Vagina (tissue), 2 donors: Measurements from ENCODE around the gene RANBP17. TPM values are rescaled to one million over a fixed set of nuclear protein-coding genes. Genes with fewer than 3 reads are reported as not detected.
A peak's percentile ranks its signal among the peaks of the same experiment; 100 is the strongest.

ENCODE experiments used
- DNase-seq, 2 donors: peaks; one replicate each; pipeline ENCODE4 v3.0.0-alpha.2; 2017; ENCODE audit errors: extremely low spot score in 2 of 2
- H3K27ac ChIP-seq: fragments of 200-600 bp; sonication (generic); one replicate; pipeline ENCODE4 v1.5.1; 2019
- H3K27me3 ChIP-seq: fragments of 200-600 bp; sonication (generic); one replicate; pipeline ENCODE4 v1.5.1; 2019
- H3K36me3 ChIP-seq, 2 donors: fragments of 200-600 bp; sonication (generic); one replicate each; pipeline ENCODE4 v1.5.1; 2017 to 2019
- H3K4me1 ChIP-seq: fragments of 200-600 bp; sonication (generic); one replicate; pipeline ENCODE4 v1.5.1; 2019
- H3K4me3 ChIP-seq, 2 donors: fragments of 200-600 bp; sonication (generic); 1 replicate in 1 of 2; 2 replicates in 1 of 2; pipeline ENCODE4 v1.5.1; 2016 to 2019
- H3K9me3 ChIP-seq: fragments of 200-600 bp; sonication (generic); one replicate; pipeline ENCODE4 v1.5.1; 2019
- POLR2A ChIP-seq, 2 donors: fragments of 450-650 bp; IDR thresholded peaks; one replicate each; pipeline ENCODE4 v1.6.1; 2017; ENCODE audit warnings: antibody characterized with exemption in 2 of 2, mild to moderate bottlenecking in 2 of 2, moderate library complexity in 2 of 2
- POLR2AphosphoS5 ChIP-seq, 2 donors: sonication (generic); formaldehyde crosslinking; IDR thresholded peaks; one replicate each; pipeline ENCODE4 v1.9.0; 2017; ENCODE audit warnings: antibody characterized with exemption in 2 of 2, mild to moderate bottlenecking in 2 of 2, low read depth in 1 of 2; ENCODE audit not compliant: insufficient read depth in 1 of 2
- intact Hi-C: fragments of 100-400 bp; cut with DNase I; formaldehyde crosslinking; loops from one replicate; pipeline ENCODE4 v1.15.1; 2023
- total RNA-seq: library from RNA; depleted of rRNA; stranded (reverse); fragments of >200 nt; gene quantifications from one replicate; pipeline ENCODE4 v1.2.3, GENCODE V29; 2016
- TF ChIP-seq, protein P1 (sequence below), 3 experiments: fragments of 450-650 bp in 2 of 3; fragments of 200-600 bp in 1 of 3; sonication (generic) in 1 of 3; IDR thresholded peaks; one replicate each; pipeline ENCODE4 v1.5.1; 2017 to 2019; ENCODE audit warnings: antibody characterized with exemption in 3 of 3, mild to moderate bottlenecking in 2 of 3, moderate library complexity in 2 of 3

Gene RANBP17
- total RNA-seq, 1 donor from 2014 or later, result 5.4 TPM

DNA sequence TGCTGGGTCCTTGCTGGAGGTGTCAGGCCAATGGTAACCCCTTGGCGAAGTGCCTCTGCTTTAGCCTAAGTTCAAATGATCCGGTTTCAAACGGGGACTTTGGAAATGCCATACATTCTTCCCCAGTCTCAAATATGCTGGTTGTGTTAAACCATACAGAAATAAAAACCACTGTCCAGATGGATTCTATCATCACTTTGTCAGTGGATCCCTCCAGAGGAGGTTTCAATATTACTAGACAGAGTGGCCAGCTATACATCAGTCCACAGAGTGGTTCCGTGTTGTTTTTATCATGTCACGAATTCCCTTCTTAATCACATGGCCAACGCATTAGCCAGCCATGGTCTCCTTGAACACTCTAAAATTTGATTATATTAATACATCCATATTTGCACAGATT is 7.3 kb upstream of the RANBP17 start:
- intact Hi-C loops, result no loop called here
- TF ChIP-seq, protein P1, sequence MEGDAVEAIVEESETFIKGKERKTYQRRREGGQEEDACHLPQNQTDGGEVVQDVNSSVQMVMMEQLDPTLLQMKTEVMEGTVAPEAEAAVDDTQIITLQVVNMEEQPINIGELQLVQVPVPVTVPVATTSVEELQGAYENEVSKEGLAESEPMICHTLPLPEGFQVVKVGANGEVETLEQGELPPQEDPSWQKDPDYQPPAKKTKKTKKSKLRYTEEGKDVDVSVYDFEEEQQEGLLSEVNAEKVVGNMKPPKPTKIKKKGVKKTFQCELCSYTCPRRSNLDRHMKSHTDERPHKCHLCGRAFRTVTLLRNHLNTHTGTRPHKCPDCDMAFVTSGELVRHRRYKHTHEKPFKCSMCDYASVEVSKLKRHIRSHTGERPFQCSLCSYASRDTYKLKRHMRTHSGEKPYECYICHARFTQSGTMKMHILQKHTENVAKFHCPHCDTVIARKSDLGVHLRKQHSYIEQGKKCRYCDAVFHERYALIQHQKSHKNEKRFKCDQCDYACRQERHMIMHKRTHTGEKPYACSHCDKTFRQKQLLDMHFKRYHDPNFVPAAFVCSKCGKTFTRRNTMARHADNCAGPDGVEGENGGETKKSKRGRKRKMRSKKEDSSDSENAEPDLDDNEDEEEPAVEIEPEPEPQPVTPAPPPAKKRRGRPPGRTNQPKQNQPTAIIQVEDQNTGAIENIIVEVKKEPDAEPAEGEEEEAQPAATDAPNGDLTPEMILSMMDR (IDR thresholded peaks at IDR 0.05), result no peak
- TF ChIP-seq POLR2AphosphoS5 (IDR thresholded peaks at IDR 0.05; ENCODE audit: insufficient read depth in 1 of 2, low read depth in 1 of 2) (no peak), POLR2A (IDR thresholded peaks at IDR 0.05) (no peak)
- Histone ChIP-seq H3K9me3 (no peaks in the 10 kb centered on the region), H3K4me3 (no peak overlapping the region), H3K27ac (no peak overlapping the region), H3K27me3 (no peaks in the 10 kb centered on the region), H3K36me3 (no peaks in the 10 kb centered on the region), H3K4me1 (no peaks in the 10 kb centered on the region)
- no peak for DNase-seq

DNA sequence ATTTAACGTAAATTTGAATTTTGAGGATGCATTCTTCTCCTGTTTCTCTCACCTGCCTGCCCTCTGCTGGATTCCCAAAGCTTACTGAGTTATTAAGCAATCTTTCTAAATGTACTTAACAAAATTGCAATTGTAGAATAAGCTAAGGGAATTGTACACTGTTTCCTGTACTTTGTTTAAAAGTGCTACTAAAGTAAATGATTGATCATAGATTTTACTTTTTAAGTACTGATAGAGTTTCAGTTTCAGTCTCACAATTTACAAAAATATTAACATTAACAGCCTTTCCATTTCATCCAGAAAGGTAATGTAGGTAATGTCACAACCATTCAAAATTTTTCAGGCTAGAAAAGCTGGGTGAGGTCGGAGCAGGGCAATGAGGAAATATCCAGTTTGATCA is 4.8 kb upstream of the RANBP17 start:
- intact Hi-C loops, result no loop called here
- no peak overlapping the region for H3K27ac ChIP-seq
- H3K4me1 ChIP-seq, result no peaks in the 10 kb centered on the region
- DNase-seq, result no peak
- no peaks in the 10 kb centered on the region for H3K36me3 ChIP-seq
- TF ChIP-seq POLR2A (IDR thresholded peaks at IDR 0.05) (no peak), POLR2AphosphoS5 (IDR thresholded peaks at IDR 0.05; ENCODE audit: insufficient read depth in 1 of 2, low read depth in 1 of 2) (no peak)
- TF ChIP-seq, protein P1 (IDR thresholded peaks at IDR 0.05), result no peak
- H3K4me3 ChIP-seq, result no peak overlapping the region
- peaks cover 5% of the 10 kb centered on the region for H3K9me3 ChIP-seq
- H3K27me3 ChIP-seq, result no peaks in the 10 kb centered on the region

DNA sequence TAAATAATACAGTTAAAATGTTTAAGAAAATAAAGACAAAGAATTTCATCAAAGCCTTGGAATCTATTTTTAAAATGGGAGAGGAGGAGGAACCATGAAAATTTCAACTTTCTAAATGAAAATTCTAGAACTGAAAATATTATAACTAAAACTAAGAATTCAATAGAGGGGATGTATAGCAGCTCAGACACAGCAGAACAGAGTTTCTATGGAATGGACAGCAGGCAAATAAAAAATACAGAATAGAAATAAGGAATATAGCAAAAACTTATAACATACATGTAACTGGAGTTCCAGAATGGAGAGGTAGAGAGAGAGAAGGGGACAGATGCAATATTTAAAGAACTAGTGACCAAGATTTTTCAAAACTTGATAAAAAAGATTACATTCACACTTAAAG is 1.4 kb upstream of the RANBP17 start:
- TF ChIP-seq, protein P1 (IDR thresholded peaks at IDR 0.05), result no peak
- TF ChIP-seq POLR2A (IDR thresholded peaks at IDR 0.05) (no peak), POLR2AphosphoS5 (IDR thresholded peaks at IDR 0.05; ENCODE audit: insufficient read depth in 1 of 2, low read depth in 1 of 2) (no peak)
- intact Hi-C loops, result no loop called here
- H3K36me3 ChIP-seq, result no peaks in the 10 kb centered on the region
- H3K4me1 ChIP-seq, result no peaks in the 10 kb centered on the region
- no peak for DNase-seq
- H3K9me3 ChIP-seq, result peaks cover 5% of the 10 kb centered on the region
- no peaks in the 10 kb centered on the region for H3K27me3 ChIP-seq
- H3K27ac ChIP-seq, result no peak overlapping the region
- H3K4me3 ChIP-seq, result no peak overlapping the region

DNA sequence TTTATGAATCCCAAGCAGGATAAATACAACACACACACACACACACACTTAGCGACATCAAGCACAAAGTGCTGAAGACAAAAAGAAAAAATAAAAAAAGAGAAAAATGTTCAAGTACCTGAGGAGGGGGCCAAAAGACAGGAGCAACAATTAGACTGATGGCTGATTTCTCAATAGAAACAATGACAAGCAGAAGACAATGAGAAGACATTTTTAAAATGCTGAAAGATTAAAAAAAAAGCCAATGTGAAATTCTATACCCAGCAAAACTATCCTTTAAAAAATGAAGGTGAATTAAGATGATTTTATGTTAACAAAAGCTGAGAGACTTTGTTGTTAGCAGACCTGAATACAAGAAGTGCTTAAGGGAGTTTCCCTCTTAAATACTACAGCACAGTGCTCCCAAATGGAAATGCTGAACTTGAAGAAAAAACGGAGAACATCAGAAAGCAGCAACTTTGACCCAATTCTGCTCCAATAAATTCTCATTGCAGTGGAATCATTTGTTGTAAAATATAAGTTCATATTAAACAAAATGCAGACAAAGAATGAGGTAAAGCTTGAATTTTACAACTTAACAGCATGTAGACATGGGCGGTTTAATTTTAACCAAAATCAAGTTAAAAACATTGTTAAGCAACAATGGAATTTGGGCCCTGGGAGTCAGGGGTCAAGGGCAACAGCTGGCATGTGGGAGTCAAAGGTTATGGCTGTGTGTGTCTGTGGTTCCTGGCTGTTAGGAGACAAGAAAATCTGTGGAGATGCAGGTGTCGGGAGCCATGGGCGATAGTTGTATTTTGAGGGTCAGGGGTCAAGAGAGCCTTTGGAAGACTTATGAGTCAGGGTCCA is 776 bp upstream of the RANBP17 start:
- H3K27ac ChIP-seq, result no peak overlapping the region
- TF ChIP-seq POLR2AphosphoS5 (IDR thresholded peaks at IDR 0.05; ENCODE audit: insufficient read depth in 1 of 2, low read depth in 1 of 2) (no peak), POLR2A (IDR thresholded peaks at IDR 0.05) (no peak)
- H3K9me3 ChIP-seq, result peaks cover 5% of the 10 kb centered on the region
- intact Hi-C loops, result no loop called here
- H3K4me3 ChIP-seq, result no peak overlapping the region
- H3K36me3 ChIP-seq, result no peaks in the 10 kb centered on the region
- no peaks in the 10 kb centered on the region for H3K27me3 ChIP-seq
- DNase-seq, result no peak
- H3K4me1 ChIP-seq, result no peaks in the 10 kb centered on the region

DNA sequence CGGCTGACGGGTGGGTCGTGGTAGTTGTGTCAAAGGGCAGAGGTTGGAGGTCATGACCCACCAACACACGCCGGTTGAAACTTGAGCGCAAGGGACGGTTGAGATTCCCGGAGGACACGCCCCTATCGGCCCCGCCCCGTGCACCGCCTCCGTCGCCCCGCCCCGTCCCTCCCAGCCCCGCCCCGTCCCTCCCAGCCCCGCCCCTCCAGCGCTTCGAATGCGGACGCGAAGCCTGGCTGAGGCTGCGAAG is 226 bp upstream of the RANBP17 start:
- H3K27me3 ChIP-seq, result no peaks in the 10 kb centered on the region
- peak overlapping the region; percentile 44 to 45 for H3K4me3 ChIP-seq
- no peak for TF ChIP-seq POLR2A (IDR thresholded peaks at IDR 0.05)
- TF ChIP-seq, protein P1 (IDR thresholded peaks at IDR 0.05), result no peak
- TF ChIP-seq POLR2AphosphoS5 (IDR thresholded peaks at IDR 0.05; ENCODE audit: insufficient read depth in 1 of 2, low read depth in 1 of 2), result no peak
- no peaks in the 10 kb centered on the region for H3K36me3 ChIP-seq
- DNase-seq, result no peak
- H3K27ac ChIP-seq, result no peak overlapping the region
- intact Hi-C loops, result no loop called here
- no peaks in the 10 kb centered on the region for H3K4me1 ChIP-seq
- peaks cover 5% of the 10 kb centered on the region for H3K9me3 ChIP-seq
